Measurements from ENCODE around the gene RASGRF2. TPM values are rescaled to one million over a fixed set of nuclear protein-coding genes. Genes with fewer than 3 reads are reported as not detected.

RASGRF2 gene
- total RNA-seq, 1 donor from 2014 or later: 0.92 TPM

- no peak for DNase-seq (ENCODE audit: low spot score)
Measured at GRCh38 chr5:81209869-81210493, 249.8 kb downstream of the RASGRF2 start.

GRCh38 chr5:81212211-81212751, 252.1 kb downstream of the RASGRF2 start:
- H3K36me3 Mint-ChIP-seq (ENCODE audit: low read depth): no peaks in the 10 kb centered on the region
- H3K4me1 Mint-ChIP-seq (ENCODE audit: low read depth): no peaks in the 10 kb centered on the region
- no peak overlapping the region for H3K27ac Mint-ChIP-seq (ENCODE audit: unreplicated experiment)
- no peak overlapping the region for H3K4me3 Mint-ChIP-seq (ENCODE audit: unreplicated experiment)
- no peaks in the 10 kb centered on the region for H3K27me3 Mint-ChIP-seq (ENCODE audit: low read depth)
- DNase-seq (ENCODE audit: low spot score): no peak
- no peak for TF ChIP-seq CTCF (IDR thresholded peaks at IDR 0.05)
- no peaks in the 10 kb centered on the region for H3K9me3 Mint-ChIP-seq (ENCODE audit: low read depth)

More at GRCh38 chr5:81209869-81210493, 249.8 kb downstream of the RASGRF2 start:
- Mint-ChIP-seq H3K9me3 (ENCODE audit: low read depth) (no peaks in the 10 kb centered on the region), H3K4me3 (ENCODE audit: unreplicated experiment) (no peak overlapping the region), H3K27me3 (ENCODE audit: low read depth) (no peaks in the 10 kb centered on the region), H3K27ac (ENCODE audit: unreplicated experiment) (no peak overlapping the region), H3K4me1 (ENCODE audit: low read depth) (no peaks in the 10 kb centered on the region), H3K36me3 (ENCODE audit: low read depth) (no peaks in the 10 kb centered on the region)
- TF ChIP-seq CTCF (IDR thresholded peaks at IDR 0.05): no peak

- Mint-ChIP-seq H3K4me1 (ENCODE audit: low read depth) (no peaks in the 10 kb centered on the region), H3K36me3 (ENCODE audit: low read depth) (no peaks in the 10 kb centered on the region), H3K27me3 (ENCODE audit: low read depth) (no peaks in the 10 kb centered on the region), H3K9me3 (ENCODE audit: low read depth) (no peaks in the 10 kb centered on the region), H3K4me3 (ENCODE audit: unreplicated experiment) (no peak overlapping the region), H3K27ac (ENCODE audit: unreplicated experiment) (no peak overlapping the region)
- DNase-seq (ENCODE audit: low spot score): no peak
- no peak for TF ChIP-seq CTCF (IDR thresholded peaks at IDR 0.05)
Measured at GRCh38 chr5:81213070-81213469, 252.9 kb downstream of the RASGRF2 start.

DNA sequence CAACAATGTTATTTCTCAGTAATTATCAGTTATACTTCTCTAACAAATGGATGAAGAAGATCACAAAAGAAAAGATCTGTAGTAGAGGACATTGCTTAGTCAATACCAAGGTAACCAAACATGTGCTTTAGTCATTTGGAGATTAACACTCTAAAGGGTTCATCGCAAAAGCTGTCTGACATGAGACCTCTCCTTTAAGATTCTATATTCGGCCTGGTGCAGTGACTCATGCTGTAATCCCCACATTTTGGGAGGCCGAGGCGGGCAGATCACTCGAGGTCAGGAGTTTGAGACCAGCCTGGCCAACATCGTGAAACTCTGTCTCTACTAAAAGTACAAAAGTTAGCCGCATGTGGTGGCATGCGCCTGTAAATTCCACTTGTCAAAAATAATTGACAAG, 254.7 kb downstream of the RASGRF2 start:
- peaks cover 3% of the 10 kb centered on the region for H3K36me3 Mint-ChIP-seq (ENCODE audit: low read depth)
- peaks cover 6% of the 10 kb centered on the region for H3K9me3 Mint-ChIP-seq (ENCODE audit: low read depth)
- no peaks in the 10 kb centered on the region for H3K27me3 Mint-ChIP-seq (ENCODE audit: low read depth)
- no peaks in the 10 kb centered on the region for H3K4me1 Mint-ChIP-seq (ENCODE audit: low read depth)
- DNase-seq (ENCODE audit: low spot score): no peak
- no peak for TF ChIP-seq CTCF (IDR thresholded peaks at IDR 0.05)
- H3K27ac Mint-ChIP-seq (ENCODE audit: unreplicated experiment): no peak overlapping the region
- H3K4me3 Mint-ChIP-seq (ENCODE audit: unreplicated experiment): no peak overlapping the region

- Mint-ChIP-seq H3K4me3 (ENCODE audit: unreplicated experiment) (no peak overlapping the region), H3K27me3 (ENCODE audit: low read depth) (no peaks in the 10 kb centered on the region), H3K36me3 (ENCODE audit: low read depth) (peaks cover 3% of the 10 kb centered on the region), H3K4me1 (ENCODE audit: low read depth) (no peaks in the 10 kb centered on the region), H3K9me3 (ENCODE audit: low read depth) (peaks cover 6% of the 10 kb centered on the region), H3K27ac (ENCODE audit: unreplicated experiment) (no peak overlapping the region)
- DNase-seq (ENCODE audit: low spot score): no peak
- no peak for TF ChIP-seq CTCF (IDR thresholded peaks at IDR 0.05)
Measured at GRCh38 chr5:81216152-81216551, 256.0 kb downstream of the RASGRF2 start.
